Sigmoid colon (tissue), 4 donors: ENCODE measurements around the gene TMEM203.

Source experiments
- CTCF ChIP-seq, 4 experiments: fragments of 450-650 bp in 3 of 4; fragments of 200-600 bp in 1 of 4; IDR thresholded peaks; one replicate each; pipeline ENCODE4 v1.5.1; 2016 to 2019; ENCODE audit warnings: antibody characterized with exemption in 4 of 4, mild to moderate bottlenecking in 3 of 4, moderate library complexity in 2 of 4
- EP300 ChIP-seq, 4 donors: sonication (generic); formaldehyde crosslinking; IDR thresholded peaks; one replicate each; pipeline ENCODE4 v1.6.1; 2017; ENCODE audit warnings: antibody characterized with exemption in 4 of 4
- POLR2A ChIP-seq, 2 donors: fragments of 450-650 bp; IDR thresholded peaks; one replicate each; pipeline ENCODE4 v1.6.1; 2016; ENCODE audit warnings: antibody characterized with exemption in 2 of 2, mild to moderate bottlenecking in 2 of 2, moderate library complexity in 2 of 2
- POLR2AphosphoS5 ChIP-seq, 4 donors: sonication (generic); formaldehyde crosslinking; IDR thresholded peaks; one replicate each; pipeline ENCODE4 v1.6.1; 2017; ENCODE audit warnings: antibody characterized with exemption in 4 of 4

DNA sequence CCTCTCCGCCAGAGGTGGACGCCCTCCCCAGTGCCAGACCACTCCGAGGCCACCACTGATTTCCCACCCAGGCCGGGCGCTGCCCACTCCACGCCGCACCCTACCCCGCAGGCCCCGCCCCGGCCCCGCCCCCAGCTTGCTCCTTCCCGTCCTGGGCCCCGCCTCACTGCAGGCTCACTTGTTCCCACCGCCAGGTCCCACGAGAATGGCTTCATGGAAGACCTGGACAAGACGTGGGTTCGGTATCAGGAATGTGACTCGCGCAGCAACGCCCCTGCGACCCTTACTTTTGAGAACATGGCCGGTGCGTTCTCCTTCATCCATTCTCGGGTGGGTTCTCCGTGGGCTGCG is 42.1 kb downstream of the TMEM203 start:
- no peak for TF ChIP-seq CTCF (IDR thresholded peaks at IDR 0.05)
- no peak for TF ChIP-seq POLR2AphosphoS5 (IDR thresholded peaks at IDR 0.05)
- TF ChIP-seq EP300 (IDR thresholded peaks at IDR 0.05): no peak
- no peak for TF ChIP-seq POLR2A (IDR thresholded peaks at IDR 0.05)
